HuH-7 (cell line): ENCODE data around the gene PLXNB2.
A peak's percentile ranks its signal among the peaks of the same experiment; 100 is the strongest.
"Not testable (repeated sequence)": the region's sequence is repeated elsewhere in the genome, so short reads cannot be mapped to it uniquely, and the experiment has no call there.

Experiments
- DNase-seq: peaks from one replicate; pipeline ENCODE4 v3.0.0; 2011; ENCODE audit warnings: low spot score

The PLXNB2 gene

GRCh38 chr22:50306753-50307749 lies at the start of gene PLXNB2:
PLXNB2 (minus strand) TSS chr22:50307646; CDS start chr22:50290584, 17,062 bp downstream.
- DNase-seq, result peak; percentile 92

- no peak for DNase-seq
Measured at GRCh38 chr22:50357222-50357621, 49.8 kb upstream of the PLXNB2 start.

GRCh38 chr22:50356186-50356585 lies 48.7 kb upstream of the PLXNB2 start:
- DNase-seq, result no peak

GRCh38 chr22:50348058-50348457 lies 40.6 kb upstream of the PLXNB2 start:
- no peak for DNase-seq

GRCh38 chr22:50347157-50347556 lies 39.7 kb upstream of the PLXNB2 start:
- DNase-seq, result no peak

GRCh38 chr22:50346470-50346869 lies 39.0 kb upstream of the PLXNB2 start:
- DNase-seq, result no peak

- no peak for DNase-seq
Measured at GRCh38 chr22:50343541-50343935, 36.1 kb upstream of the PLXNB2 start.

- peak; percentile 75 for DNase-seq
Measured at GRCh38 chr22:50342651-50343540, 35.5 kb upstream of the PLXNB2 start, which contains the start of gene PPP6R2. PPP6R2 (plus strand) TSS chr22:50343327; CDS start chr22:50393909, 50,582 bp downstream.

- peak; percentile 81 for DNase-seq
Measured at GRCh38 chr22:50341977-50342650, 34.7 kb upstream of the PLXNB2 start.

- peak; percentile 63 for DNase-seq
Measured at GRCh38 chr22:50339945-50340879, 32.8 kb upstream of the PLXNB2 start.

- DNase-seq, result no peak
Measured at GRCh38 chr22:50338860-50339462, 31.5 kb upstream of the PLXNB2 start.

- DNase-seq, result no peak
Measured at GRCh38 chr22:50338042-50338573, 30.7 kb upstream of the PLXNB2 start.

- DNase-seq, result no peak
Measured at GRCh38 chr22:50337262-50338041, 30.0 kb upstream of the PLXNB2 start.

GRCh38 chr22:50334433-50334832 lies 27.0 kb upstream of the PLXNB2 start:
- not testable (repeated sequence) for DNase-seq

- DNase-seq, result no peak
Measured at GRCh38 chr22:50329236-50329635, 21.8 kb upstream of the PLXNB2 start.

GRCh38 chr22:50327711-50328019 lies 20.2 kb upstream of the PLXNB2 start:
- DNase-seq, result no peak

- peak; percentile 90 for DNase-seq
Measured at GRCh38 chr22:50326956-50327710, 19.7 kb upstream of the PLXNB2 start, which contains the start of gene DENND6B. DENND6B (minus strand) TSS chr22:50327012; CDS start chr22:50326988, 24 bp downstream.

- no peak for DNase-seq
Measured at GRCh38 chr22:50326225-50326955, 18.9 kb upstream of the PLXNB2 start.
